IPS-18c (cell line): ENCODE results near the gene XPC.

ENCODE experiments used
- H3K4me3 ChIP-seq: 2 replicates; pipeline ENCODE4 v1.7.0; 2013; ENCODE audit warnings: low read depth, mild to moderate bottlenecking, low read length, moderate library complexity; ENCODE audit not compliant: insufficient read depth
- H3K9me3 ChIP-seq: one replicate; pipeline ENCODE4 v1.6.1; 2013; ENCODE audit warnings: mild to moderate bottlenecking, low read length, moderate library complexity; ENCODE audit not compliant: control insufficient read depth, insufficient read depth

Gene XPC

GRCh38 chr3:14157951-14158350 lies 20.4 kb downstream of the XPC start:
- no peaks in the 10 kb centered on the region for H3K9me3 ChIP-seq
- no peak overlapping the region for H3K4me3 ChIP-seq

GRCh38 chr3:14156843-14157561 lies 21.4 kb downstream of the XPC start:
- H3K9me3 ChIP-seq = no peaks in the 10 kb centered on the region
- H3K4me3 ChIP-seq = no peak overlapping the region

GRCh38 chr3:14156201-14156600 lies 22.2 kb downstream of the XPC start:
- H3K9me3 ChIP-seq = no peaks in the 10 kb centered on the region
- H3K4me3 ChIP-seq = no peak overlapping the region

- Histone ChIP-seq H3K4me3 (no peak overlapping the region), H3K9me3 (no peaks in the 10 kb centered on the region)
Observed at GRCh38 chr3:14154895-14155440, 23.4 kb downstream of the XPC start.

- H3K4me3 ChIP-seq = no peak overlapping the region
- no peaks in the 10 kb centered on the region for H3K9me3 ChIP-seq
Observed at GRCh38 chr3:14154276-14154675, 24.1 kb downstream of the XPC start.

- Histone ChIP-seq H3K9me3 (no peaks in the 10 kb centered on the region), H3K4me3 (no peak overlapping the region)
Observed at GRCh38 chr3:14153663-14154062, 24.7 kb downstream of the XPC start.

GRCh38 chr3:14152963-14153355 lies 25.4 kb downstream of the XPC start:
- no peak overlapping the region for H3K4me3 ChIP-seq
- H3K9me3 ChIP-seq = no peaks in the 10 kb centered on the region

GRCh38 chr3:14152233-14152962 lies 26.0 kb downstream of the XPC start:
- Histone ChIP-seq H3K9me3 (no peaks in the 10 kb centered on the region), H3K4me3 (no peak overlapping the region)

GRCh38 chr3:14151471-14152083 lies 26.8 kb downstream of the XPC start:
- H3K9me3 ChIP-seq = no peaks in the 10 kb centered on the region
- H3K4me3 ChIP-seq = no peak overlapping the region

- H3K4me3 ChIP-seq = no peak overlapping the region
- H3K9me3 ChIP-seq = no peaks in the 10 kb centered on the region
Observed at GRCh38 chr3:14150491-14151230, 27.7 kb downstream of the XPC start.

GRCh38 chr3:14150078-14150477 lies 28.3 kb downstream of the XPC start:
- no peaks in the 10 kb centered on the region for H3K9me3 ChIP-seq
- no peak overlapping the region for H3K4me3 ChIP-seq

- H3K9me3 ChIP-seq = no peaks in the 10 kb centered on the region
Observed at GRCh38 chr3:14148041-14148985, 30.1 kb downstream of the XPC start.

GRCh38 chr3:14147617-14148016 lies 30.8 kb downstream of the XPC start:
- no peaks in the 10 kb centered on the region for H3K9me3 ChIP-seq
- H3K4me3 ChIP-seq = no peak overlapping the region

More at GRCh38 chr3:14148041-14148985, 30.1 kb downstream of the XPC start:
- no peak overlapping the region for H3K4me3 ChIP-seq

GRCh38 chr3:14147066-14147435 lies 31.4 kb downstream of the XPC start:
- Histone ChIP-seq H3K4me3 (no peak overlapping the region), H3K9me3 (peaks cover 2% of the 10 kb centered on the region)

- Histone ChIP-seq H3K4me3 (no peak overlapping the region), H3K9me3 (peaks cover 2% of the 10 kb centered on the region)
Observed at GRCh38 chr3:14146381-14147065, 31.9 kb downstream of the XPC start.
